Upper lobe of right lung (tissue), 1 donor: ENCODE data around the gene COPS8. TPM values are rescaled to one million over a fixed set of nuclear protein-coding genes. Genes with fewer than 3 reads are reported as not detected.

Experiments
- ATAC-seq: fragments of 200-7000 bp; cut with Tn5 transposase; one replicate; pipeline ENCODE4 v1.9.1; 2020; ENCODE audit warnings: mild to moderate bottlenecking, moderate library complexity
- DNase-seq: peaks from one replicate; pipeline ENCODE4 v3.0.0-alpha.2; 2020
- H3K27ac ChIP-seq: fragments of 200-600 bp; one replicate; pipeline ENCODE4 v1.8.0; 2022
- H3K27me3 ChIP-seq: fragments of 200-600 bp; one replicate; pipeline ENCODE4 v1.8.0; 2022; ENCODE audit warnings: mild to moderate bottlenecking
- H3K36me3 ChIP-seq: fragments of 200-600 bp; one replicate; pipeline ENCODE4 v1.8.0; 2022
- H3K4me1 ChIP-seq: fragments of 200-600 bp; one replicate; pipeline ENCODE4 v1.8.0; 2022
- H3K4me3 ChIP-seq: fragments of 200-600 bp; one replicate; pipeline ENCODE4 v1.8.0; 2022; ENCODE audit warnings: mild to moderate bottlenecking
- H3K9me3 ChIP-seq: fragments of 200-600 bp; one replicate; pipeline ENCODE4 v1.8.0; 2022
- intact Hi-C: fragments of 100-400 bp; cut with DNase I; formaldehyde crosslinking; loops from one replicate; pipeline ENCODE4 v1.11.0; 2022
- total RNA-seq: library from RNA; stranded (reverse); fragmentation: NEBNext Ultra II Directional; extraction: Animal tissue kit (Norgen Biotek cat#: 25700); gene quantifications from one replicate; pipeline ENCODE4 v1.2.1, GENCODE V29; 2021
- TF ChIP-seq, protein P1 (sequence below): fragments of 200-600 bp; IDR thresholded peaks from one replicate; pipeline ENCODE4 v1.8.0; 2022; ENCODE audit warnings: antibody characterized with exemption
- donor health status: DM: no; HTN: yes; CAD: no; lungs with severe emphysema.

Gene COPS8
- total RNA-seq, 1 donor from 2014 or later = 40.9 TPM

GRCh38 chr2:237124820-237125219 is 39.1 kb downstream of the COPS8 start:
- H3K4me1 ChIP-seq = peaks cover 11% of the 10 kb centered on the region
- ATAC-seq = no peak
- no peak for DNase-seq
- H3K27ac ChIP-seq = no peak overlapping the region
- no peaks in the 10 kb centered on the region for H3K9me3 ChIP-seq
- TF ChIP-seq, protein P1, sequence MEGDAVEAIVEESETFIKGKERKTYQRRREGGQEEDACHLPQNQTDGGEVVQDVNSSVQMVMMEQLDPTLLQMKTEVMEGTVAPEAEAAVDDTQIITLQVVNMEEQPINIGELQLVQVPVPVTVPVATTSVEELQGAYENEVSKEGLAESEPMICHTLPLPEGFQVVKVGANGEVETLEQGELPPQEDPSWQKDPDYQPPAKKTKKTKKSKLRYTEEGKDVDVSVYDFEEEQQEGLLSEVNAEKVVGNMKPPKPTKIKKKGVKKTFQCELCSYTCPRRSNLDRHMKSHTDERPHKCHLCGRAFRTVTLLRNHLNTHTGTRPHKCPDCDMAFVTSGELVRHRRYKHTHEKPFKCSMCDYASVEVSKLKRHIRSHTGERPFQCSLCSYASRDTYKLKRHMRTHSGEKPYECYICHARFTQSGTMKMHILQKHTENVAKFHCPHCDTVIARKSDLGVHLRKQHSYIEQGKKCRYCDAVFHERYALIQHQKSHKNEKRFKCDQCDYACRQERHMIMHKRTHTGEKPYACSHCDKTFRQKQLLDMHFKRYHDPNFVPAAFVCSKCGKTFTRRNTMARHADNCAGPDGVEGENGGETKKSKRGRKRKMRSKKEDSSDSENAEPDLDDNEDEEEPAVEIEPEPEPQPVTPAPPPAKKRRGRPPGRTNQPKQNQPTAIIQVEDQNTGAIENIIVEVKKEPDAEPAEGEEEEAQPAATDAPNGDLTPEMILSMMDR = no peak
- H3K36me3 ChIP-seq = no peaks in the 10 kb centered on the region
- H3K27me3 ChIP-seq = no peaks in the 10 kb centered on the region
- intact Hi-C loops = no loop called here
- H3K4me3 ChIP-seq = no peak overlapping the region

- H3K4me1 ChIP-seq = peaks cover 11% of the 10 kb centered on the region
- TF ChIP-seq, protein P1 = no peak
- intact Hi-C loops = no loop called here
- no peak overlapping the region for H3K27ac ChIP-seq
- H3K36me3 ChIP-seq = no peaks in the 10 kb centered on the region
- no peak overlapping the region for H3K4me3 ChIP-seq
- no peak for ATAC-seq
- no peaks in the 10 kb centered on the region for H3K27me3 ChIP-seq
- no peaks in the 10 kb centered on the region for H3K9me3 ChIP-seq
- DNase-seq = no peak
These were observed 40.3 kb downstream of the COPS8 start for GRCh38 chr2:237125967-237126366.

DNA sequence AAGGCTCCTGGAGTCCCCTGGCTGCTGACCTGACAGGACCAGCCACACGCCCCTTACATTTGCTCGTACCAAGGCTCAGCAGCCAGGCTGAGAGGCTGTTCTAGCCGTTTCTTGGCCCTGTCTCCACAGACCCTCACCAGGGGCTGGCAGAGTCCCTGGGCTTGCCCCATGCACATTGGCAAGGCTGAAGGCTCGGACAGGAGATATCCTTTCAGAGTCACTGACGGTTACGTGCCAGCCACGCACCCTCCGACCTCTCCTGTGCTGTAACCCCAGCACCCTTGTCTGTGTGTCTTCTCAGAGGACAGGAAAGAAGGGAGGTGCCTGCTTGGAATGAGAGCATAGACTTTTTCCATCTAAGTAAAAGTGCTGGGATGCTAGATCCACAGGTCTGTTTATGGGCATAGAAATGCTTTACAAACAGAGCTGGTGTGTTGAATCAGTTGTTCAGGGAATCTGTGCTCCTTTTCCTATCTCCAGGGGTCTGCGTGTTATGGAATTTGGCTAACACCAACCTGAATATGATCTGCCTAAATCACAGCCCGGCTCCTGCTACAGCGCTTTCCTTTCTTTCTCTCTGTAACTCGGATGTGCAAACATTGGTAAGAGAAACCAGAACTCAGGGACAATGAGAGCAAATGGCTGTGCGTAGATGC is 41.0 kb downstream of the COPS8 start:
- DNase-seq = no peak
- H3K9me3 ChIP-seq = no peaks in the 10 kb centered on the region
- no peaks in the 10 kb centered on the region for H3K27me3 ChIP-seq
- peaks cover 11% of the 10 kb centered on the region for H3K4me1 ChIP-seq
- intact Hi-C loops = no loop called here
- no peak overlapping the region for H3K4me3 ChIP-seq
- TF ChIP-seq, protein P1 = no peak
- no peak overlapping the region for H3K27ac ChIP-seq
- no peak for ATAC-seq
- H3K36me3 ChIP-seq = no peaks in the 10 kb centered on the region

GRCh38 chr2:237128026-237128703 is 42.5 kb downstream of the COPS8 start:
- DNase-seq = peak; percentile 90
- TF ChIP-seq, protein P1 = no peak
- Histone ChIP-seq H3K9me3 (no peaks in the 10 kb centered on the region), H3K36me3 (no peaks in the 10 kb centered on the region), H3K4me1 (peaks cover 11% of the 10 kb centered on the region), H3K4me3 (no peak overlapping the region), H3K27me3 (no peaks in the 10 kb centered on the region), H3K27ac (no peak overlapping the region)
- intact Hi-C loops = no loop called here
- peak; percentile 93 for ATAC-seq

- Histone ChIP-seq H3K4me3 (no peak overlapping the region), H3K36me3 (no peaks in the 10 kb centered on the region), H3K9me3 (no peaks in the 10 kb centered on the region), H3K4me1 (peaks cover 11% of the 10 kb centered on the region), H3K27ac (no peak overlapping the region), H3K27me3 (no peaks in the 10 kb centered on the region)
- ATAC-seq = no peak
- TF ChIP-seq, protein P1 = no peak
- no peak for DNase-seq
- intact Hi-C loops = no loop called here
These were observed 43.3 kb downstream of the COPS8 start for GRCh38 chr2:237128845-237129592.
